ENCODE measurements around the gene EMC9. TPM values are rescaled to one million over a fixed set of nuclear protein-coding genes. Genes with fewer than 3 reads are reported as not detected.

Gene EMC9
- total and polyA plus RNA-seq, 2 experiments from 2014 or later = 13.8 to 34.1 TPM

- Histone ChIP-seq H3K4me1 (ENCODE audit: insufficient read depth) (peaks cover 7% of the 10 kb centered on the region), H3K27ac (no peak overlapping the region), H3K4me3 (no peak overlapping the region), H3K9me2 (replicated peaks; ENCODE audit: insufficient read depth) (no peaks in the 10 kb centered on the region), H3K9me3 (ENCODE audit: low read depth) (no peaks in the 10 kb centered on the region), H2AFZ (no peak overlapping the region), H3K27me3 (no peaks in the 10 kb centered on the region), H3K36me3 (replicated peaks; ENCODE audit: insufficient read depth, low read depth) (no peaks in the 10 kb centered on the region), H4K20me1 (ENCODE audit: insufficient read depth, poor library complexity, severe bottlenecking) (no peaks in the 10 kb centered on the region), H3K79me2 (peaks cover 20% of the 10 kb centered on the region), H3K4me2 (no peak overlapping the region)
- 100% methylated on average over 2 of the region's 2 CpGs for WGBS (ENCODE audit: low lambda C conversion rate, missing lambda C conversion rate)
- TF ChIP-seq, protein P1, sequence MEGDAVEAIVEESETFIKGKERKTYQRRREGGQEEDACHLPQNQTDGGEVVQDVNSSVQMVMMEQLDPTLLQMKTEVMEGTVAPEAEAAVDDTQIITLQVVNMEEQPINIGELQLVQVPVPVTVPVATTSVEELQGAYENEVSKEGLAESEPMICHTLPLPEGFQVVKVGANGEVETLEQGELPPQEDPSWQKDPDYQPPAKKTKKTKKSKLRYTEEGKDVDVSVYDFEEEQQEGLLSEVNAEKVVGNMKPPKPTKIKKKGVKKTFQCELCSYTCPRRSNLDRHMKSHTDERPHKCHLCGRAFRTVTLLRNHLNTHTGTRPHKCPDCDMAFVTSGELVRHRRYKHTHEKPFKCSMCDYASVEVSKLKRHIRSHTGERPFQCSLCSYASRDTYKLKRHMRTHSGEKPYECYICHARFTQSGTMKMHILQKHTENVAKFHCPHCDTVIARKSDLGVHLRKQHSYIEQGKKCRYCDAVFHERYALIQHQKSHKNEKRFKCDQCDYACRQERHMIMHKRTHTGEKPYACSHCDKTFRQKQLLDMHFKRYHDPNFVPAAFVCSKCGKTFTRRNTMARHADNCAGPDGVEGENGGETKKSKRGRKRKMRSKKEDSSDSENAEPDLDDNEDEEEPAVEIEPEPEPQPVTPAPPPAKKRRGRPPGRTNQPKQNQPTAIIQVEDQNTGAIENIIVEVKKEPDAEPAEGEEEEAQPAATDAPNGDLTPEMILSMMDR (IDR thresholded peaks at IDR 0.05; ENCODE audit: poor library complexity) = no peak
- no peak for TF ChIP-seq EZH2 (IDR thresholded peaks at IDR 0.05; ENCODE audit: borderline replicate concordance)
- TF ChIP-seq EZH2phosphoT487 (IDR thresholded peaks at IDR 0.05; ENCODE audit: low read depth, severe bottlenecking, unreplicated experiment) = no peak
- no peak for DNase-seq (ENCODE audit: low spot score)
Measured at GRCh38 chr14:24132976-24133375, 8.4 kb downstream of the EMC9 start.

DNA sequence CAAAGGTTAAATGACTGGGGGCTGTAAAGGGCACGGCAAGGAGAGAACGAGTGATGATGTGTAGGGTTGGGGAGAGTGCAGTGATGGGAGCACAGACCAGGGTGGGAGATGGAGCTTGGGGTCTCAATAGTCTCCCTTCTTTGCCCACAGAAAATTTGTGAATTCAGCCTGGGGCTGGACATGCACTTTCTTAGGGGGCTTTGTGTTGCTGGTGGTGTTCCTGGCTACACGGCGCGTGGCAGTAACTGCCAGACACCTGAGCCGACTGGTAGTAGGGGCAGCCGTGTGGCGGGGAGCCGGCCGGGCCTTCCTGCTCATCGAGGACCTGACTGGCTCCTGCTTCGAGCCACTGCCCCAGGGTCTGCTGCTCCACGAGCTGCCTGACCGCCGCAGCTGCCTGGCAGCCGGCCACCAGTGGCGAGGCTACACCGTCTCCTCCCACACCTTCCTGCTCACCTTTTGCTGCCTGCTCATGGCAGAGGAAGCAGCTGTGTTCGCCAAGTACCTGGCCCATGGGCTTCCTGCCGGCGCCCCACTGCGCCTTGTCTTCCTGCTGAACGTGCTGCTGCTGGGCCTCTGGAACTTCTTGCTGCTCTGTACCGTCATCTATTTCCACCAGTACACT, 9.2 kb downstream of the EMC9 start:
- Histone ChIP-seq H3K27ac (no peak overlapping the region), H3K4me1 (ENCODE audit: insufficient read depth) (peaks cover 6% of the 10 kb centered on the region), H2AFZ (no peak overlapping the region), H3K4me3 (no peak overlapping the region), H3K4me2 (no peak overlapping the region), H4K20me1 (ENCODE audit: insufficient read depth, poor library complexity, severe bottlenecking) (no peaks in the 10 kb centered on the region), H3K27me3 (no peaks in the 10 kb centered on the region), H3K9me3 (ENCODE audit: low read depth) (no peaks in the 10 kb centered on the region), H3K36me3 (replicated peaks; ENCODE audit: insufficient read depth, low read depth) (no peaks in the 10 kb centered on the region), H3K9me2 (replicated peaks; ENCODE audit: insufficient read depth) (no peaks in the 10 kb centered on the region), H3K79me2 (peaks cover 12% of the 10 kb centered on the region)
- DNase-seq (ENCODE audit: low spot score) = no peak
- 88% methylated on average over 20 of the region's 24 CpGs for WGBS (ENCODE audit: low lambda C conversion rate, missing lambda C conversion rate)
- TF ChIP-seq EZH2phosphoT487 (IDR thresholded peaks at IDR 0.05; ENCODE audit: low read depth, severe bottlenecking, unreplicated experiment) = no peak
- TF ChIP-seq EZH2 (IDR thresholded peaks at IDR 0.05; ENCODE audit: borderline replicate concordance) = no peak
- TF ChIP-seq, protein P1 (IDR thresholded peaks at IDR 0.05; ENCODE audit: poor library complexity) = no peak

DNA sequence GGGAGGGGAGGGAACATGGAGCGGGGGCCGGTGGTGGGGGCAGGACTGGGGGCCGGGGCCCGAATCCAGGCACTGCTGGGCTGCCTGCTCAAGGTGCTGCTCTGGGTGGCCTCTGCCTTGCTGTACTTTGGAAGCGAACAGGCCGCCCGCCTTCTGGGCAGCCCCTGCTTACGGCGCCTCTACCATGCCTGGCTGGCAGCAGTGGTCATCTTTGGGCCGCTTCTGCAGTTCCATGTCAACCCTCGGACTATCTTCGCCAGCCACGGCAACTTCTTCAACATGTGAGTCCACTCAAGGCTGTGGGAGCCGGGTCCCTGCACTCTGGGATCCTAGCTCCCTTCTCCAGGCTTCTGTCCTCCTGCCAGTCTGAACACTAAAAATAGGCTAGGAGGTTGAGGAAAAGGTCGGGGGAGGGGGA, 9.8 kb downstream of the EMC9 start:
- WGBS (ENCODE audit: low lambda C conversion rate, missing lambda C conversion rate) = 89% methylated on average over 9 of the region's 15 CpGs

More for the DNA sequence above, 9.8 kb downstream of the EMC9 start:
- Histone ChIP-seq H3K27me3 (no peaks in the 10 kb centered on the region), H4K20me1 (ENCODE audit: insufficient read depth, poor library complexity, severe bottlenecking) (no peaks in the 10 kb centered on the region), H3K4me1 (ENCODE audit: insufficient read depth) (peaks cover under 1% of the 10 kb centered on the region), H3K9me2 (replicated peaks; ENCODE audit: insufficient read depth) (no peaks in the 10 kb centered on the region), H3K4me2 (no peak overlapping the region), H3K79me2 (peaks cover 5% of the 10 kb centered on the region), H2AFZ (no peak overlapping the region), H3K9me3 (ENCODE audit: low read depth) (no peaks in the 10 kb centered on the region), H3K36me3 (replicated peaks; ENCODE audit: insufficient read depth, low read depth) (no peaks in the 10 kb centered on the region), H3K4me3 (no peak overlapping the region), H3K27ac (no peak overlapping the region)
- no peak for DNase-seq (ENCODE audit: low spot score)
- no peak for TF ChIP-seq EZH2 (IDR thresholded peaks at IDR 0.05; ENCODE audit: borderline replicate concordance)
- TF ChIP-seq, protein P1 (IDR thresholded peaks at IDR 0.05; ENCODE audit: poor library complexity) = no peak
- TF ChIP-seq EZH2phosphoT487 (IDR thresholded peaks at IDR 0.05; ENCODE audit: low read depth, severe bottlenecking, unreplicated experiment) = no peak
